Prostate gland (tissue), 2 donors: ENCODE results near the gene FOXJ3.

Experiments used
- POLR2AphosphoS5 ChIP-seq: sonication (generic); formaldehyde crosslinking; IDR thresholded peaks from one replicate; pipeline ENCODE4 v1.6.1; 2017; ENCODE audit warnings: antibody characterized with exemption
- TF ChIP-seq, protein P1 (sequence below), 4 experiments: fragments of 200-600 bp in 2 of 4; fragments of 450-650 bp in 2 of 4; sonication (generic) in 2 of 4; IDR thresholded peaks; 1 replicate in 3 of 4; 2 replicates in 1 of 4; pipeline ENCODE4 v1.5.1; 2016 to 2019; ENCODE audit warnings: antibody characterized with exemption in 4 of 4, mild to moderate bottlenecking in 2 of 4, moderate library complexity in 2 of 4

DNA sequence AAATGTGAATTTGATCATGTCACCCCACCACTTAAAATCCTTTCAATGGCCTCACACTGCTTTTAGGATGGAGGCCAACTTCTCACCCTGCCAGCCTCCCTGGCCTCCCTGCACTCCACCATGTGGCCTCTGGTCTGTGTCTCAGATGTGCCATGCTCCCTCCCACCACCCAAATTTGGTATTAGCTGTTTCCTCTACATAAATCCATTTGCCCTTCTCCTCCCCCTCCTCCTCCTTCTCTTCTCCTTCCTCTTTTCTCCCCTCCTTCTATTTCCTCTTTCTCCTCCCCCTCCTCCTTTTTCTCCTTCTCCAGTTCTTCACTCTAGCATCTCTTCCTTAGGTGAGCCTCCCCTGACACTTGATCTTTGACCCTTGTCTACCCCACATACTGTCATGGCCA, 198.6 kb downstream of the FOXJ3 start:
- TF ChIP-seq, protein P1, sequence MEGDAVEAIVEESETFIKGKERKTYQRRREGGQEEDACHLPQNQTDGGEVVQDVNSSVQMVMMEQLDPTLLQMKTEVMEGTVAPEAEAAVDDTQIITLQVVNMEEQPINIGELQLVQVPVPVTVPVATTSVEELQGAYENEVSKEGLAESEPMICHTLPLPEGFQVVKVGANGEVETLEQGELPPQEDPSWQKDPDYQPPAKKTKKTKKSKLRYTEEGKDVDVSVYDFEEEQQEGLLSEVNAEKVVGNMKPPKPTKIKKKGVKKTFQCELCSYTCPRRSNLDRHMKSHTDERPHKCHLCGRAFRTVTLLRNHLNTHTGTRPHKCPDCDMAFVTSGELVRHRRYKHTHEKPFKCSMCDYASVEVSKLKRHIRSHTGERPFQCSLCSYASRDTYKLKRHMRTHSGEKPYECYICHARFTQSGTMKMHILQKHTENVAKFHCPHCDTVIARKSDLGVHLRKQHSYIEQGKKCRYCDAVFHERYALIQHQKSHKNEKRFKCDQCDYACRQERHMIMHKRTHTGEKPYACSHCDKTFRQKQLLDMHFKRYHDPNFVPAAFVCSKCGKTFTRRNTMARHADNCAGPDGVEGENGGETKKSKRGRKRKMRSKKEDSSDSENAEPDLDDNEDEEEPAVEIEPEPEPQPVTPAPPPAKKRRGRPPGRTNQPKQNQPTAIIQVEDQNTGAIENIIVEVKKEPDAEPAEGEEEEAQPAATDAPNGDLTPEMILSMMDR (IDR thresholded peaks at IDR 0.05) = no peak
- no peak for TF ChIP-seq POLR2AphosphoS5
